ENCODE results near the gene CDC6.

CDC6 gene

DNA sequence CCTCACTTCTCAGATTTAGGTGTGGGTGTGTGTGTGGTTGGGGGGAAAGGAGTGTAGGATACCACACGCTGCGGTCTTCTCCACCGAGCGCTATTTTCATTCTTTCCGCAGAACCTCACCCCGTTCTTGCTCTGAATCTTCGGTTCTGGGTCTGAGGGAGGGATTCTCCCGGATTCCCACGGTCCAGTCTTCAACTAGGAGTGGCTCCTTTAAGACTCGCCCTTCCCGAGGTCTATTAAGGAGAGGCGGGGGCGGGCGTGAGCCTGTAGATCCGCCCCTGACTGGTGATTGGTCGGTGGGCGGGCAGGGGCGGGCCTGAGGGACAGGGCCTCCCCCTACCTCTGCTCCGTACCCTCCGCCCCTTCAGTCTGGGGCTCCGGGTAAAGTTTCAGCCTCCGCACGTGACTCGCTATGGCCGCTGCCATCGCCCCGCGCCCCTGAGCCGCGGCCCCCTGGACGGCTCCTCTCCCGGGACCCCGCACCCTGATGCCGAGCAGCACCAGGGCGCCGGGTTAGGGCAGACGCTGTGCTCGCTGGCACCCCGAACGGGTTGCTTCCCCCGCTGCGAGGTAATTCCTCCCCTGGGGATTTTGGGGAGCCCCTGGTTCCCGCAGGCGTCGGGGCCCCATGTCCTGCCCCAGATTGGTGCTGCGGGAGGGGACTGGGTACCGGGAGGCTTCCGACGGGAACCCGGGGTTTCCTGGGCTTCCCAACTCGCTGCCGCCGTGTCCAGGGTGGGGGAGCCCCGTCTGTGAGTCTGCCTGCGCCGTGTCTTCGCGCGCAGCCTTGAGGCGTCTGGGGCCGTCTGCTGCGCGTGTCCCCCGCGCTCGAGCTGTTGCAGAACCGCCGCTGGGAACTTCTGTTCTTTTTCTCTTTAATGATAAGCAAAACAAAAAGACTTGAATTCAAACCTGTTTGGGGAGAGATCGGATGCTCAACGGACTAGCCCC lies 30.5 kb downstream of the CDC6 start:
- DNase-seq (ENCODE audit: low read depth, low spot score): peak; percentile 98
- H3K4me3 ChIP-seq (ENCODE audit: low read depth, low read length): peak overlapping the region; percentile 75
- in situ Hi-C loops (cut with HindIII; ENCODE audit: low sequenced_read_pairs): no loop called here
- TF ChIP-seq, protein P1, sequence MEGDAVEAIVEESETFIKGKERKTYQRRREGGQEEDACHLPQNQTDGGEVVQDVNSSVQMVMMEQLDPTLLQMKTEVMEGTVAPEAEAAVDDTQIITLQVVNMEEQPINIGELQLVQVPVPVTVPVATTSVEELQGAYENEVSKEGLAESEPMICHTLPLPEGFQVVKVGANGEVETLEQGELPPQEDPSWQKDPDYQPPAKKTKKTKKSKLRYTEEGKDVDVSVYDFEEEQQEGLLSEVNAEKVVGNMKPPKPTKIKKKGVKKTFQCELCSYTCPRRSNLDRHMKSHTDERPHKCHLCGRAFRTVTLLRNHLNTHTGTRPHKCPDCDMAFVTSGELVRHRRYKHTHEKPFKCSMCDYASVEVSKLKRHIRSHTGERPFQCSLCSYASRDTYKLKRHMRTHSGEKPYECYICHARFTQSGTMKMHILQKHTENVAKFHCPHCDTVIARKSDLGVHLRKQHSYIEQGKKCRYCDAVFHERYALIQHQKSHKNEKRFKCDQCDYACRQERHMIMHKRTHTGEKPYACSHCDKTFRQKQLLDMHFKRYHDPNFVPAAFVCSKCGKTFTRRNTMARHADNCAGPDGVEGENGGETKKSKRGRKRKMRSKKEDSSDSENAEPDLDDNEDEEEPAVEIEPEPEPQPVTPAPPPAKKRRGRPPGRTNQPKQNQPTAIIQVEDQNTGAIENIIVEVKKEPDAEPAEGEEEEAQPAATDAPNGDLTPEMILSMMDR (IDR thresholded peaks at IDR 0.05; ENCODE audit: low read depth, low read length): no peak

DNA sequence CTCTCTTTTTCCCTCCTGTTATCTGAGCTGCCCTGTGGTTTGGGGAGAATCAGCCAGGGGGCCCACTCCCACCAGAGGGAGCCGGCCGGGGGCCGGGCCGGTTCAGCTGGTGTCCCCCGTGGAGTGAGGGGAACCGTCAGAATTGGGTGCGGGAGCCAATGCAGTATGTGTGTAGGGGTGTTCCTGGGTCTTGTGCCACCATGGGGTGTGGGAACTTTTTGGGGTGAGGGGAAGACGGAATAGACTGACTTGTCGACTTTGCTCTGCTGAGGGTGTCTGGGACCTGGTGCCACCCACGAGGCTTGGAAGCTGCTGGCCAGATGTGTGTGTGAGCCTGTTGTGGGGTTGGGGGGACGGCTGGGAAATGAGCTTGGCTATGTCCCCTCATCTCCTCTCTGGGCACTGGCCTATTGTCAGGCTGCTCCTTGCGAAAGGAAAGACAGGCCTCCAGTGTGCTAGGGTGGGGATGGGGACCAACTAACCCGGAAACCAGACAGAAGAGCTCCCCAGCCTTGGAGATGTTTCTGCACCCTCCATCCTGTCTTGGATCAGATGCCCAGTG lies 31.2 kb downstream of the CDC6 start:
- peak overlapping the region; percentile 75 for H3K4me3 ChIP-seq (ENCODE audit: low read depth, low read length)
- TF ChIP-seq, protein P1 (IDR thresholded peaks at IDR 0.05; ENCODE audit: low read depth, low read length): peak; percentile 29
- in situ Hi-C loops (cut with HindIII; ENCODE audit: low sequenced_read_pairs): no loop called here
- no peak for DNase-seq (ENCODE audit: low read depth, low spot score)

DNA sequence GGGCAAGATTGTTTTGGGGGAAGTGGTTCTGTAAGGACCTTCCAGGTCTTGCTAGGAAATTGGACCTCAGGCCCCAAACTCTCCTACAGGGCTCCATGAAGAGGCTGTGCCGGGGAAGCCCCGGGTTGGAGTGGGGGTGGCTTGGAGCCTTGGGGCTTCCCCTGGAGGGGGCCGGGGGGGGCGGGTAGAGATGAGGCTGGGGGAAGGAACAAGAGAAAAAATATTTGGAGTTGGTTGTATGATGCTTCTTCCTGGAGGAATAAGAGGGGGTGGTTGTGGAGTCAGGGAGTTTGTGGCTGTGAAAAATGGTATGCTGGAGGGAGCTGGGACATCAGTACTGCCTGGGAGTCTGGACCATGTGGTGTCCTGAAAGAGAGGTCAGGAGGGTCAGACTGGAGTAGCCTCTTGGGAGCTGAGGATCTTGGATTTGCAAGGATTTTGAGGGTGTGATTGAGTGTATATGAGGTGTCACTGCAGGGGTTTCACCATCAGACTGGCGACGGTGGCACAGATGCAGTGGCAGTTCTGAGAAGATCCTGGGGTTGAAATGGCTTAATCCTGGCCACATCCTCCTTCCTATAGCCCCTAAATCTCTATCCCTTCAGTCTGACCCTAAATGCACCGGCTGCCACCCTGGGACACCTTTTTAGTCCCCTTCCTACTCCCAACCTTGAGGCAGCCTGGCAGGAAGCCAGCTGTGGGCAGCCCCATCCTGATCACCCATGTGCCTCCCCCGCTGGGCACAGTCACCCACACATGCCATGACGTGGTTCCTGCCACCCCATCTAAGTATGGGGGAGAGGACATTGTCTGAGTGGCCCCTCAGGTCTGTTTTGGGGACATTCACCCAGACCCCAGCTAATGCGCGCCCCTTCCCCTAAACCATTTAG lies 32.2 kb downstream of the CDC6 start:
- TF ChIP-seq, protein P1 (IDR thresholded peaks at IDR 0.05; ENCODE audit: low read depth, low read length): no peak
- H3K4me3 ChIP-seq (ENCODE audit: low read depth, low read length): peak overlapping the region; percentile 75
- in situ Hi-C loops (cut with HindIII; ENCODE audit: low sequenced_read_pairs): no loop called here
- DNase-seq (ENCODE audit: low read depth, low spot score): no peak

DNA sequence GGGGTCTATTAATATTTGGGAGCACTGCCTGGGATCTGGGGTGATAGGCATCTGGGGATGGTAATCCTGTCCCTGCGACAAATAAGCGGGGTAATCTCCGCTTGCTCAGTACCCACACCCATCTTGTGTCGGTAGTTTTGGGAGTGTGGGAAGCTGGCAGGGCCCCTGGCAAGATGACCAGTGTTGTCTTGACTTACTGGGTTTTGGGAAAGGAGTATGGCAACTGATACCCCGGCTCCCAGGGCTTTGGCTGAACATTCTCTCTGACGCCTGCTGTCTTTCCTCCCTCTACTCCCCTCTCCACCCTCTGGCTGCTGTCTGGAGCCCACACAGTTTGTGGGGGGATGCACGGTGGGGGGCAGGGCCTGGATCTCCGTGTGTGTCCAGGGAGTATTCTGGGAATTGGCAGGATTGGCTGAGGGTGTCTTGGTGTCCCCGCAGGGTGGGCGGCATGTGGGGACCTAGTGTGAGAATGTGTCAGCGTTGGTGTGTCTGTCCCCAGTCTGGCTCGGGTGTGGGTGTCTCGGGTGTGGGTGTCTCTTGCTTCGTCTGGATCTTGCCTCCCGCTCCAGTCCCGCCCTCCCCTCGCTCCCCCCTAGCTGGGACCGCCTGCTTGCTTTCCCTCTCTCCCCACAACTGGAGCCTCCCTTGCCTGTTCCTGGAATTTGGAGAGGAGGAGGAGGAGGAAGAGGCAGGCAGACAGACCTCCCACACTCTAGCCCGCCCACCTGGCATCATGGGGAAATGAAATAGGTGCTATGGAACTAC lies 33.3 kb downstream of the CDC6 start:
- in situ Hi-C loops (cut with HindIII; ENCODE audit: low sequenced_read_pairs): no loop called here
- no peak for DNase-seq (ENCODE audit: low read depth, low spot score)
- TF ChIP-seq, protein P1 (IDR thresholded peaks at IDR 0.05; ENCODE audit: low read depth, low read length): no peak
- H3K4me3 ChIP-seq (ENCODE audit: low read depth, low read length): no peak overlapping the region

DNA sequence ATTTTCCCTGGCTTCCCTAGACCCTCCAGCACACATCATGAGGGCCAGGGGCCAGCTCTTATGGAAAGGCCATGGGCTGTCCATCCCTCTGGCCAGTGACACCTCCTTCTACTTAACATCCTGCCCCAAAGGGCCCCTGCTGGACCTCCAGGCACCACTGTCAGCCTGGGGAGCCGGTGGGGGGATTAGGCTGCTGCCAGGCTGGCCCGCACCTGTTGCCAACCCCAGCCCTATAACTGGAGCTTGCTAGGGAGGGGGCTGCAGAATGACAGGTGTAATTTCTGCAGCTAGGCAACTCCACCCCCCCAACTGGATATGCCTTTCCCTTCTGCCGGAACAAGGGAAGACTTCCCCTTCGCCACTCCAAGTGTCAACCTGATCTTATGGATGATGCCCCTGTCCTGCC lies 33.8 kb downstream of the CDC6 start:
- DNase-seq (ENCODE audit: low read depth, low spot score): no peak
- in situ Hi-C loops (cut with HindIII; ENCODE audit: low sequenced_read_pairs): no loop called here
- TF ChIP-seq, protein P1 (IDR thresholded peaks at IDR 0.05; ENCODE audit: low read depth, low read length): no peak
- no peak overlapping the region for H3K4me3 ChIP-seq (ENCODE audit: low read depth, low read length)
